ENCODE data around the gene MYPN.

MYPN gene

DNA sequence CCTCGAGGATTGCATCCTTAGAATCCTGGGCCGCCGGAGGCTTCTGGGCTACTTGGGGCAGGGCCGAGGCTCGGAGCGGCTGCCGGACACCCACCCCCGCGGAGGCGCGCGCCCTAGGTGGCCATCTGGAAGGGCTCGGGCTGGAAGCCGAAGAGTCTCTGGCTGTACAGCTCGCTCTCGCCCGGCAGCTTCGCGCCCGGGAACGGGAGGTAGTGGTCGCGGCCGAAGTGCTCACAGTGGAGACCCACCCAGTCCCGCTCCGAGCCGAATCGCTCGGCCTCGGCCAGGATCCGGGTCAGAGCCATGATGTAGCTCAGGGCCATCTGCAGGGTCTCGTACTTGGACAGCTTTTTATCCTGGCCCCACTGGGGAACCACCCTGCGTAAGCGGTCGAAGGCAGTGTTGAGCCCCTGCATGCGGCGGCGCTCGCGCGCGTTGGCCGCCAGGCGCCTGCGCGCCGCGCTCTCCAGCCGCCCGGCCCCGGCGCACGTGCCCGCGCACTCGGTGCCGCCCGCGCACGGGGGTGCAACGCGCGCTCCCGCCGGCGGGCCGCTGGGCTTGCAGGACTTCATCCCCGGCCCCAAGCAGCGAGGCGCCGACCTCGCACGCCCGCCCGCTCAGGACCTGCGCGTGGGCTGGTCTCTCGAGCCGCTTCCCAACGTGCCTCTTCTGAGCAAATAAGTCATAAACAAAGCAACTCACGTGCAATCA, 122.0 kb downstream of the MYPN start:
- TF ChIP-seq ARNT (IDR thresholded peaks at IDR 0.05) (no peak), FOXA1 (IDR thresholded peaks at IDR 0.05) (no peak), TARDBP (IDR thresholded peaks at IDR 0.05) (no peak), SUZ12 (IDR thresholded peaks at IDR 0.05) (no peak), LEF1 (IDR thresholded peaks at IDR 0.05; ENCODE audit: borderline replicate concordance) (no peak), NFRKB (IDR thresholded peaks at IDR 0.05) (no peak), HDGF (IDR thresholded peaks at IDR 0.05; ENCODE audit: borderline replicate concordance) (no peak), L3MBTL2 (conservative IDR thresholded peaks at IDR 0.05) (peak; percentile 98), FOXM1 (IDR thresholded peaks at IDR 0.05; ENCODE audit: borderline replicate concordance) (0 out of 2 replicates have a peak, but pooled peaks have one; percentile 25), CTBP1 (IDR thresholded peaks at IDR 0.05; ENCODE audit: borderline replicate concordance) (no peak)
- TF ChIP-seq, protein P1, sequence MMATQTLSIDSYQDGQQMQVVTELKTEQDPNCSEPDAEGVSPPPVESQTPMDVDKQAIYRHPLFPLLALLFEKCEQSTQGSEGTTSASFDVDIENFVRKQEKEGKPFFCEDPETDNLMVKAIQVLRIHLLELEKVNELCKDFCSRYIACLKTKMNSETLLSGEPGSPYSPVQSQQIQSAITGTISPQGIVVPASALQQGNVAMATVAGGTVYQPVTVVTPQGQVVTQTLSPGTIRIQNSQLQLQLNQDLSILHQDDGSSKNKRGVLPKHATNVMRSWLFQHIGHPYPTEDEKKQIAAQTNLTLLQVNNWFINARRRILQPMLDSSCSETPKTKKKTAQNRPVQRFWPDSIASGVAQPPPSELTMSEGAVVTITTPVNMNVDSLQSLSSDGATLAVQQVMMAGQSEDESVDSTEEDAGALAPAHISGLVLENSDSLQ (IDR thresholded peaks at IDR 0.05) = no peak
- POLR2A ChIA-PET = interaction anchor here (0.7 to 3.3 kb wide), 9 partner anchors 8 to 102 kb away, joined by 3 to 30 read pairs (median 4); partner anchors contain the start of genes HNRNPH3 and PBLD

DNA sequence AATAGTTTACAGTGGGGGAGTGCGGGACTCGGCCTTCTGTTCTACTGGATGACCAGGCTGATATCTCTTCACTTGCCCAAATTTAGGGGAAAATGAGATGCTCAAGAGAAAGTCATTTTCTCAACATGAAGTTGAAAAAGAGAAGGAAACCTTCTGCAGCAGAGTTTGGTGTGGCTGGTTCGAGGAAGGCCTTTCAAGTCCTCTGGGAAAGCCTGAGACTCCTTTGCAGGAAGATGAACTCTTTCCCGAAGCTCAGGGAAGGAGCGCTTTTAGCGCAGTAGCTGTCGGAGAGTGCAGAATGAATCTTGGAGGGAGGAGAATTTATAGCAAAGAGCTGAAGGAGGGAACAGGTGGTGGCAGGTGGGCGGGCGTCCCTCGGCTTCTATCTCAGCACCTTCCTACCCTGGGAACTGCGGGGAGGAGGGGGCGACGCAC, 122.5 kb downstream of the MYPN start, which contains the start of gene ATOH7:
Gene ATOH7 (minus strand): TSS at position 297 of the 435 bp plus-strand sequence. CDS start 436 bp downstream, outside the sequence.
- POLR2A ChIA-PET = interaction anchor here (0.7 to 3.3 kb wide), 7 partner anchors 7 to 101 kb away, joined by 3 to 30 read pairs (median 3); partner anchors contain the start of genes HNRNPH3 and PBLD
- CTCF ChIA-PET = interaction anchor here (0.6 to 2.0 kb wide), 3 partner anchors 19 to 344 kb away, joined by 3 to 10 read pairs (median 3); no protein-coding TSS in a partner anchor
- no peak for TF ChIP-seq ELF4 (IDR thresholded peaks at IDR 0.05)
- TF ChIP-seq HDGF (IDR thresholded peaks at IDR 0.05; ENCODE audit: borderline replicate concordance) = no peak
- TF ChIP-seq L3MBTL2 (conservative IDR thresholded peaks at IDR 0.05) = no peak
- no peak for TF ChIP-seq FOXA1 (IDR thresholded peaks at IDR 0.05)
- no peak for TF ChIP-seq CTBP1 (IDR thresholded peaks at IDR 0.05; ENCODE audit: borderline replicate concordance)
- TF ChIP-seq, protein P1 (IDR thresholded peaks at IDR 0.05) = no peak
- TF ChIP-seq FOXM1 (IDR thresholded peaks at IDR 0.05; ENCODE audit: borderline replicate concordance) = no peak
- no peak for TF ChIP-seq ARNT (IDR thresholded peaks at IDR 0.05)
- no peak for TF ChIP-seq TARDBP (IDR thresholded peaks at IDR 0.05)
- no peak for TF ChIP-seq FOXK2 (IDR thresholded peaks at IDR 0.05)
- TF ChIP-seq BHLHE40 (IDR thresholded peaks at IDR 0.05; ENCODE audit: borderline replicate concordance) = no peak
- TF ChIP-seq ZNF384 (IDR thresholded peaks at IDR 0.05) = no peak
- TF ChIP-seq SUZ12 (IDR thresholded peaks at IDR 0.05) = no peak
- TF ChIP-seq NFRKB (IDR thresholded peaks at IDR 0.05) = no peak
- TF ChIP-seq LEF1 (IDR thresholded peaks at IDR 0.05; ENCODE audit: borderline replicate concordance) = no peak
- TF ChIP-seq SP1 (IDR thresholded peaks at IDR 0.05) = no peak
- DNase-seq (ENCODE audit: extremely low spot score) = no peak

More for the DNA sequence above, 122.0 kb downstream of the MYPN start:
- CTCF ChIA-PET = interaction anchor here (0.6 to 2.0 kb wide), 7 partner anchors 16 to 347 kb away, joined by 3 to 10 read pairs (median 3); partner anchors contain the start of genes PBLD and SIRT1
- peak; percentile 90 for DNase-seq (ENCODE audit: extremely low spot score)

DNA sequence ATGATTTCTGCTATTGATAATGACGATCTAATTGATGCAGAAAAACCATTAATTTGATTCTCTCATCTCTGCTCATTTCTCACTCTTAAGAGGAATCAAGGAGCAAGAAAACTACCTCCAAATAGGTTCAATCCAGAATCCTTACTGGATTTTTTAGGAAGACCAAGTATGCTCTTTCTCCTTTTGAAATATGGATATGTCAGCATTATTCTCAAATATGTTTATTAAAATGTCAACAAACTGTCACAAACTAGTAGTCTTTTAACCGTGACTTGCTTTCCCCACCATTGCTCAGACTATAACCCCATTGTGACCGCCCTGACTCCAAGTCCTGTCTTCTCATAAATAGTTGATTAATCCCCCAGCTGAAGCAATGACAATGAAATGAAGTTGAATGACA, 123.8 kb downstream of the MYPN start:
- ChIA-PET POLR2A (no interaction called here), CTCF (no interaction called here)

DNA sequence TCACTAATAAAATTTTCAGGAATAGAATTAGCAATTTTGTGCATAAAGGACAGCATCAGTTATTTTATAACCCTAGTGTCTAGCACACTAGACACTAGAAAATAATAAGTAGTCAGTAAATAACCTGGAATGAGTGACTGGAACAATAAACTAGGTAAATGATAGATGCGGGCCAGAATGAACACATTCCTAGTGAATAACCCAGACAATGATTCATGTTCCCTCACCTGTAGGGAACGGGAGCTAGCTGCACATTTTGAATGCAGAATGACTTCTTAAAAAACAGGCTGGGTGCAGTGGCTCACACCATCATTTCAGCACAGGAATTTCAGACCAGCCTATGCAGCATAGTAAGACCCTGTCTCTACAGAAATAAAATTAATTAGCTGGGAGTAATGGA, 125.8 kb downstream of the MYPN start:
- ChIA-PET POLR2A (no interaction called here), CTCF (interaction anchor here (0.6 to 0.7 kb wide), 2 partner anchors 25 to 411 kb away, joined by 4 read pairs; no protein-coding TSS in a partner anchor)
- no peak for TF ChIP-seq FOXK2 (IDR thresholded peaks at IDR 0.05)
- no peak for TF ChIP-seq FOXA1 (IDR thresholded peaks at IDR 0.05)
- TF ChIP-seq TARDBP (IDR thresholded peaks at IDR 0.05) = no peak
- TF ChIP-seq NFRKB (IDR thresholded peaks at IDR 0.05) = no peak
- no peak for TF ChIP-seq ZNF384 (IDR thresholded peaks at IDR 0.05)
- TF ChIP-seq, protein P1 (IDR thresholded peaks at IDR 0.05) = no peak
- no peak for TF ChIP-seq ARNT (IDR thresholded peaks at IDR 0.05)
- TF ChIP-seq L3MBTL2 (conservative IDR thresholded peaks at IDR 0.05) = no peak
- no peak for TF ChIP-seq FOXM1 (IDR thresholded peaks at IDR 0.05; ENCODE audit: borderline replicate concordance)
- TF ChIP-seq SP1 (IDR thresholded peaks at IDR 0.05) = no peak
- TF ChIP-seq HDGF (IDR thresholded peaks at IDR 0.05; ENCODE audit: borderline replicate concordance) = no peak
- TF ChIP-seq BHLHE40 (IDR thresholded peaks at IDR 0.05; ENCODE audit: borderline replicate concordance) = no peak
- TF ChIP-seq CTBP1 (IDR thresholded peaks at IDR 0.05; ENCODE audit: borderline replicate concordance) = no peak
- TF ChIP-seq LEF1 (IDR thresholded peaks at IDR 0.05; ENCODE audit: borderline replicate concordance) = no peak
- TF ChIP-seq SUZ12 (IDR thresholded peaks at IDR 0.05) = no peak
- no peak for TF ChIP-seq ELF4 (IDR thresholded peaks at IDR 0.05)
- no peak for DNase-seq (ENCODE audit: extremely low spot score)

More for the DNA sequence above, 123.8 kb downstream of the MYPN start:
- DNase-seq (ENCODE audit: extremely low spot score) = no peak
- no peak for TF ChIP-seq SUZ12 (IDR thresholded peaks at IDR 0.05)
- TF ChIP-seq ELF4 (IDR thresholded peaks at IDR 0.05) = no peak
- TF ChIP-seq CTBP1 (IDR thresholded peaks at IDR 0.05; ENCODE audit: borderline replicate concordance) = no peak
- no peak for TF ChIP-seq NFRKB (IDR thresholded peaks at IDR 0.05)
- no peak for TF ChIP-seq HDGF (IDR thresholded peaks at IDR 0.05; ENCODE audit: borderline replicate concordance)
- no peak for TF ChIP-seq ARNT (IDR thresholded peaks at IDR 0.05)
- no peak for TF ChIP-seq TARDBP (IDR thresholded peaks at IDR 0.05)
- TF ChIP-seq FOXA1 (IDR thresholded peaks at IDR 0.05) = no peak
- TF ChIP-seq ZNF384 (IDR thresholded peaks at IDR 0.05) = no peak
- no peak for TF ChIP-seq FOXK2 (IDR thresholded peaks at IDR 0.05)
- TF ChIP-seq, protein P1 (IDR thresholded peaks at IDR 0.05) = no peak
- TF ChIP-seq SP1 (IDR thresholded peaks at IDR 0.05) = no peak
- TF ChIP-seq LEF1 (IDR thresholded peaks at IDR 0.05; ENCODE audit: borderline replicate concordance) = no peak

Data from HEK293T (cell line).